Measurements from ENCODE around the gene SDCCAG8. TPM values are rescaled to one million over a fixed set of nuclear protein-coding genes. Genes with fewer than 3 reads are reported as not detected.

SDCCAG8 gene
- total and polyA plus RNA-seq, 4 donors = 8.5 to 25.8 (median 17.5) TPM

DNA sequence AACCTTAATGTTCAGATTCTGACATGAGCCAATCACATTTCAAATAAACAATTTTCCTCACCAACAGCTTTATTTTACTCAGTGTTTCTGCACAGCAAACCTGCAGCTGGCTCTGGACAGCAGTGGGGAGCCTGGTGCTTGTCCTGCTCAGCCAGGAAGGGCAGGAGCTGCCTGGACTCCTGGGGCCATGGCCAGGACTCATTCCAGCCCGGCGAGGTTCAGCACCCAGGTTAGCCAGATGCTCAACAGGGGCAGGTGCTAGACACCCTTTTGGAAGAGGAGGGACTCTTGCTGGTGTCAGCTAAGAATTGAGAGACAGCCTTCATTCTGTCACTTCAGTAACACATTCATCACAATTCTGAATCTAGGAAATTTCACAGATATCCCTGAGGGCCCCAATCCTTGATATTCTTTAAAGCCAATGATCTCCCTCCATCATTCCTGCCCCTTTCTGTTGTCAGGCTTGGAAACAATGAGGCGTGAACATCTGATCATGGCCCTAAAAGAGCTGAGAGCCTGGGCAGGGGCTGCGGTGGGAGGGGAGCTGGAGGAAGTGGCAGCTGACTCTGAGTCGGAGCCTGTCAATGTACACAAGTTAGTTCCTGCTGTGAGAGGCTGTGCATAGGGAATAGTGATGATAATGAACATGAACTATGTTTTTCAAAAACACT lies 251.3 kb downstream of the SDCCAG8 start:
- Histone ChIP-seq H3K4me3 (ENCODE audit: low read depth in 1 of 3, low read length in 3 of 3) (no peak overlapping the region), H3K9ac (ENCODE audit: low read depth in 1 of 2, low read length in 2 of 2) (no peak overlapping the region), H3K36me3 (ENCODE audit: control insufficient read depth in 4 of 4, insufficient read depth in 3 of 4, low read depth in 1 of 4, low read length in 3 of 4) (peaks cover 0 to 3% (median 0%) of the 10 kb centered on the region in 4 donors), H3K27ac (ENCODE audit: low read depth in 1 of 2, low read length in 2 of 2) (no peak overlapping the region), H3K4me1 (ENCODE audit: control insufficient read depth in 4 of 4, insufficient read depth in 4 of 4, low read length in 3 of 4) (peaks cover 0 to 13% (median 3%) of the 10 kb centered on the region in 4 donors), H3K9me3 (ENCODE audit: control insufficient read depth in 4 of 4, low read length in 3 of 4) (no peaks in the 10 kb centered on the region), H3K27me3 (ENCODE audit: control insufficient read depth in 4 of 4, insufficient read depth in 4 of 4, low read length in 3 of 4) (no peaks in the 10 kb centered on the region)
- TF ChIP-seq TAF1 (conservative IDR thresholded peaks at IDR 0.05) (no peak), EGR1 (IDR thresholded peaks at IDR 0.05; ENCODE audit: low read depth in 2 of 2) (no peak), YY1 (IDR thresholded peaks at IDR 0.05) (no peak), FOXA1 (IDR thresholded peaks at IDR 0.05) (no peak), SP1 (IDR thresholded peaks at IDR 0.05) (no peak), GABPA (IDR thresholded peaks at IDR 0.05 in 1 of 2, conservative IDR thresholded peaks at IDR 0.05 in 1 of 2) (no peak), RAD21 (IDR thresholded peaks at IDR 0.05) (no peak), JUND (IDR thresholded peaks at IDR 0.05) (no peak), RXRA (IDR thresholded peaks at IDR 0.05) (no peak)
- TF ChIP-seq, protein P1, sequence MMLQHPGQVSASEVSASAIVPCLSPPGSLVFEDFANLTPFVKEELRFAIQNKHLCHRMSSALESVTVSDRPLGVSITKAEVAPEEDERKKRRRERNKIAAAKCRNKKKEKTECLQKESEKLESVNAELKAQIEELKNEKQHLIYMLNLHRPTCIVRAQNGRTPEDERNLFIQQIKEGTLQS (IDR thresholded peaks at IDR 0.05) = no peak
- TF ChIP-seq, protein P2, sequence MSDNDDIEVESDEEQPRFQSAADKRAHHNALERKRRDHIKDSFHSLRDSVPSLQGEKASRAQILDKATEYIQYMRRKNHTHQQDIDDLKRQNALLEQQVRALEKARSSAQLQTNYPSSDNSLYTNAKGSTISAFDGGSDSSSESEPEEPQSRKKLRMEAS (IDR thresholded peaks at IDR 0.05) = no peak
- TF ChIP-seq, protein P3, sequence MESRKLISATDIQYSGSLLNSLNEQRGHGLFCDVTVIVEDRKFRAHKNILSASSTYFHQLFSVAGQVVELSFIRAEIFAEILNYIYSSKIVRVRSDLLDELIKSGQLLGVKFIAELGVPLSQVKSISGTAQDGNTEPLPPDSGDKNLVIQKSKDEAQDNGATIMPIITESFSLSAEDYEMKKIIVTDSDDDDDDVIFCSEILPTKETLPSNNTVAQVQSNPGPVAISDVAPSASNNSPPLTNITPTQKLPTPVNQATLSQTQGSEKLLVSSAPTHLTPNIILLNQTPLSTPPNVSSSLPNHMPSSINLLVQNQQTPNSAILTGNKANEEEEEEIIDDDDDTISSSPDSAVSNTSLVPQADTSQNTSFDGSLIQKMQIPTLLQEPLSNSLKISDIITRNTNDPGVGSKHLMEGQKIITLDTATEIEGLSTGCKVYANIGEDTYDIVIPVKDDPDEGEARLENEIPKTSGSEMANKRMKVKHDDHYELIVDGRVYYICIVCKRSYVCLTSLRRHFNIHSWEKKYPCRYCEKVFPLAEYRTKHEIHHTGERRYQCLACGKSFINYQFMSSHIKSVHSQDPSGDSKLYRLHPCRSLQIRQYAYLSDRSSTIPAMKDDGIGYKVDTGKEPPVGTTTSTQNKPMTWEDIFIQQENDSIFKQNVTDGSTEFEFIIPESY (IDR thresholded peaks at IDR 0.05) = no peak
- TF ChIP-seq, protein P4, sequence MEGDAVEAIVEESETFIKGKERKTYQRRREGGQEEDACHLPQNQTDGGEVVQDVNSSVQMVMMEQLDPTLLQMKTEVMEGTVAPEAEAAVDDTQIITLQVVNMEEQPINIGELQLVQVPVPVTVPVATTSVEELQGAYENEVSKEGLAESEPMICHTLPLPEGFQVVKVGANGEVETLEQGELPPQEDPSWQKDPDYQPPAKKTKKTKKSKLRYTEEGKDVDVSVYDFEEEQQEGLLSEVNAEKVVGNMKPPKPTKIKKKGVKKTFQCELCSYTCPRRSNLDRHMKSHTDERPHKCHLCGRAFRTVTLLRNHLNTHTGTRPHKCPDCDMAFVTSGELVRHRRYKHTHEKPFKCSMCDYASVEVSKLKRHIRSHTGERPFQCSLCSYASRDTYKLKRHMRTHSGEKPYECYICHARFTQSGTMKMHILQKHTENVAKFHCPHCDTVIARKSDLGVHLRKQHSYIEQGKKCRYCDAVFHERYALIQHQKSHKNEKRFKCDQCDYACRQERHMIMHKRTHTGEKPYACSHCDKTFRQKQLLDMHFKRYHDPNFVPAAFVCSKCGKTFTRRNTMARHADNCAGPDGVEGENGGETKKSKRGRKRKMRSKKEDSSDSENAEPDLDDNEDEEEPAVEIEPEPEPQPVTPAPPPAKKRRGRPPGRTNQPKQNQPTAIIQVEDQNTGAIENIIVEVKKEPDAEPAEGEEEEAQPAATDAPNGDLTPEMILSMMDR (IDR thresholded peaks at IDR 0.05; ENCODE audit: low read depth, low read length, missing input control) = no peak
- WGBS = 91% methylated on average over 5 of the region's 5 CpGs
- no peak for DNase-seq (ENCODE audit: low spot score)

DNA sequence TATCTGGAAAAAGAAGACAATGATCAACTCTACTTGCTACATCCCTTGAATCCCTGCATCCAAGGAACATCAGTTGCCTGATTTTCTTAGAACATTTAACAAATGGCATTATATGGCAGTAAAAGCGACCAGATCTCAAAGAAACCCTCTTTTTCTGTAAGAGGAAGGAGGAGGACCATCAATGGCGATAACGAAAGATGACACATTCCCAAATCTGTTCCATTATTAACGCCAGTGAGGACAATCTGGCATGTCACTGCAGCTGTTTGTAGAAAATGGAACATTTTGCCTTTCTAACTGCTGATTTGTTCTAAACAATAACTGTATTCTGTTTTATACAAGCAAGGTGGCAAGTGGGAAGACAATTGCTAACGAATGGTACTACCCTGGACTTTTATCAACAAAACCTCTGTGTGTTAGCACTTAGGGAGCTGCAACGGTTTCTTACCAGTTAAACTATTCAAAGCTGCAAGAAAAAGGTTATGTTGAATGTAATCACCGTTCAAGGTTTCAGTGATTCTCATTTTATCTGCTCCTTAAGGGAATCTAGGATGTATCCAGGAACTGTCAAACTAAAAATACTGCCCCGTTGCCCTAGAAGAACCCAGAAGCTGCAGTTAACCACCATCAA lies 251.9 kb downstream of the SDCCAG8 start:
- H3K27ac ChIP-seq (ENCODE audit: low read depth in 1 of 2, low read length in 2 of 2) = no peak overlapping the region
- H3K4me1 ChIP-seq (ENCODE audit: control insufficient read depth in 4 of 4, insufficient read depth in 4 of 4, low read length in 3 of 4) = peaks cover 0 to 13% (median 3%) of the 10 kb centered on the region in 4 donors
- H3K36me3 ChIP-seq (ENCODE audit: control insufficient read depth in 4 of 4, insufficient read depth in 3 of 4, low read depth in 1 of 4, low read length in 3 of 4) = peaks cover 0 to 3% (median 0%) of the 10 kb centered on the region in 4 donors
- TF ChIP-seq, protein P3 (IDR thresholded peaks at IDR 0.05) = no peak
- TF ChIP-seq, protein P1 (IDR thresholded peaks at IDR 0.05) = no peak
- TF ChIP-seq NR2F2 (IDR thresholded peaks at IDR 0.05) (no peak), TAF1 (conservative IDR thresholded peaks at IDR 0.05) (no peak), FOXA2 (IDR thresholded peaks at IDR 0.05) (no peak), EGR1 (IDR thresholded peaks at IDR 0.05; ENCODE audit: low read depth in 2 of 2) (no peak), GABPA (IDR thresholded peaks at IDR 0.05 in 1 of 2, conservative IDR thresholded peaks at IDR 0.05 in 1 of 2) (no peak)
- TF ChIP-seq, protein P5, sequence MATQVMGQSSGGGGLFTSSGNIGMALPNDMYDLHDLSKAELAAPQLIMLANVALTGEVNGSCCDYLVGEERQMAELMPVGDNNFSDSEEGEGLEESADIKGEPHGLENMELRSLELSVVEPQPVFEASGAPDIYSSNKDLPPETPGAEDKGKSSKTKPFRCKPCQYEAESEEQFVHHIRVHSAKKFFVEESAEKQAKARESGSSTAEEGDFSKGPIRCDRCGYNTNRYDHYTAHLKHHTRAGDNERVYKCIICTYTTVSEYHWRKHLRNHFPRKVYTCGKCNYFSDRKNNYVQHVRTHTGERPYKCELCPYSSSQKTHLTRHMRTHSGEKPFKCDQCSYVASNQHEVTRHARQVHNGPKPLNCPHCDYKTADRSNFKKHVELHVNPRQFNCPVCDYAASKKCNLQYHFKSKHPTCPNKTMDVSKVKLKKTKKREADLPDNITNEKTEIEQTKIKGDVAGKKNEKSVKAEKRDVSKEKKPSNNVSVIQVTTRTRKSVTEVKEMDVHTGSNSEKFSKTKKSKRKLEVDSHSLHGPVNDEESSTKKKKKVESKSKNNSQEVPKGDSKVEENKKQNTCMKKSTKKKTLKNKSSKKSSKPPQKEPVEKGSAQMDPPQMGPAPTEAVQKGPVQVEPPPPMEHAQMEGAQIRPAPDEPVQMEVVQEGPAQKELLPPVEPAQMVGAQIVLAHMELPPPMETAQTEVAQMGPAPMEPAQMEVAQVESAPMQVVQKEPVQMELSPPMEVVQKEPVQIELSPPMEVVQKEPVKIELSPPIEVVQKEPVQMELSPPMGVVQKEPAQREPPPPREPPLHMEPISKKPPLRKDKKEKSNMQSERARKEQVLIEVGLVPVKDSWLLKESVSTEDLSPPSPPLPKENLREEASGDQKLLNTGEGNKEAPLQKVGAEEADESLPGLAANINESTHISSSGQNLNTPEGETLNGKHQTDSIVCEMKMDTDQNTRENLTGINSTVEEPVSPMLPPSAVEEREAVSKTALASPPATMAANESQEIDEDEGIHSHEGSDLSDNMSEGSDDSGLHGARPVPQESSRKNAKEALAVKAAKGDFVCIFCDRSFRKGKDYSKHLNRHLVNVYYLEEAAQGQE (IDR thresholded peaks at IDR 0.05) = no peak
- WGBS = 90% methylated on average over 8 of the region's 8 CpGs
- DNase-seq (ENCODE audit: low spot score) = no peak
- no peaks in the 10 kb centered on the region for H3K27me3 ChIP-seq (ENCODE audit: control insufficient read depth in 4 of 4, insufficient read depth in 4 of 4, low read length in 3 of 4)
- H3K9me3 ChIP-seq (ENCODE audit: control insufficient read depth in 4 of 4, low read length in 3 of 4) = no peaks in the 10 kb centered on the region
- no peak overlapping the region for H3K9ac ChIP-seq (ENCODE audit: low read depth in 1 of 2, low read length in 2 of 2)
- no peak overlapping the region for H3K4me3 ChIP-seq (ENCODE audit: low read depth in 1 of 3, low read length in 3 of 3)
